ENCODE data around the gene SLC45A1. TPM values are rescaled to one million over a fixed set of nuclear protein-coding genes. Genes with fewer than 3 reads are reported as not detected.

SLC45A1 gene
- total and polyA plus RNA-seq, 2 experiments from 2014 or later = 0.34 to 0.42 TPM

DNA sequence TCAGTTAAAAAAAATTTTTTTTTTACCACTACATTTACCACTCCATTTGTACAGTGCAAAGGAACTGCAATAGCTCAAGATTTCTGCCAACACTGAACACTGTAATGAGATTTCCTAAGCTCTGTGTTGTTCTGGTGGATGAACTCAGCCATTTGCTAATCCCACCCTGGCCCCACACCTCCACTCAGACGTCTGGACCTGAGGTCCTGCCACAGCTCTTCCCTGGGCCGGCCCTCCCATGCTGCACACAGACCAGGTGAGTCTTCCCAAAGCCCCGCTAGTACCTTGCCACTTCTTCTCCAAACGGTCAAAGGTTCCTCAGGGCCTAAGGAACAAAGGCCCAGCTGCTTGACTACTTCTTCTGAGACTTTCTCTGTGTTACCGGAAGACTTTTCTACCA lies 56.4 kb downstream of the SLC45A1 start:
- Histone ChIP-seq H3K9me3 (ENCODE audit: low read depth) (no peaks in the 10 kb centered on the region), H3K4me3 (no peak overlapping the region), H3K4me1 (ENCODE audit: low read depth) (peaks cover 76% of the 10 kb centered on the region), H3K27me3 (no peaks in the 10 kb centered on the region), H3K27ac (peak overlapping the region; percentile 93), H3K36me3 (no peaks in the 10 kb centered on the region)
- TF ChIP-seq CTCF (IDR thresholded peaks at IDR 0.05; ENCODE audit: low read depth, low read length) = no peak
- no peak for DNase-seq (ENCODE audit: low read depth in 1 of 2, low spot score in 1 of 2)

GRCh38 chr1:8374812-8375211 lies 56.9 kb downstream of the SLC45A1 start:
- H3K4me3 ChIP-seq = no peak overlapping the region
- no peaks in the 10 kb centered on the region for H3K9me3 ChIP-seq (ENCODE audit: low read depth)
- H3K4me1 ChIP-seq (ENCODE audit: low read depth) = peaks cover 78% of the 10 kb centered on the region
- H3K36me3 ChIP-seq = no peaks in the 10 kb centered on the region
- TF ChIP-seq CTCF (IDR thresholded peaks at IDR 0.05; ENCODE audit: low read depth, low read length) = peak; percentile 52
- peak overlapping the region; percentile 93 for H3K27ac ChIP-seq
- no peaks in the 10 kb centered on the region for H3K27me3 ChIP-seq
- peak in 1 of 2 donors; percentile 57 for DNase-seq (ENCODE audit: low read depth in 1 of 2, low spot score in 1 of 2)

DNA sequence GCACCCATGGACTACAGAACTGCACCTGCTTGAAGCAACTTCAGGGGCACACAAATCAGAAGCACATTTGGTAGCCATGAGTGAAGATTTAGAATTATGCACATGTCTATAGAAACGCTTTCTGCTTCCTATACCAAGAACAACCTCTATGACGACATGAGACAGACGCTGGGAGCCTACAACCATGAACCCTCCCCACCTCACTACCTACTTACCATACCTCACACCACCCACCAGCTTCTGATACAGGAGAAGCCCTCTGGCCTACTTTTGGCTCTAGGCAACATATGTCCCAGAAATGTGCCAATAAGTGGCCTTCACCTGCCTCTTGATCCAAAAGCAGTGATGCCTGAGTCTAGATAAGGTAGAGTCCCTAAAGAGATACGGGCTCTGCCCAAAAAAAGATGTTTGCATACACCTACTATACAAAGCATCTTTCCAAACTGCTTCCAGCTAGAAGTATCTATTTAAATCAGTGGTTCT lies 58.5 kb downstream of the SLC45A1 start:
- H3K9me3 ChIP-seq (ENCODE audit: low read depth) = no peaks in the 10 kb centered on the region
- H3K27me3 ChIP-seq = no peaks in the 10 kb centered on the region
- H3K36me3 ChIP-seq = no peaks in the 10 kb centered on the region
- DNase-seq (ENCODE audit: low read depth in 1 of 2, low spot score in 1 of 2) = no peak
- H3K4me3 ChIP-seq = no peak overlapping the region
- no peak for TF ChIP-seq CTCF (IDR thresholded peaks at IDR 0.05; ENCODE audit: low read depth, low read length)
- no peak overlapping the region for H3K27ac ChIP-seq
- H3K4me1 ChIP-seq (ENCODE audit: low read depth) = peaks cover 71% of the 10 kb centered on the region

GRCh38 chr1:8377271-8377981 lies 59.5 kb downstream of the SLC45A1 start:
- Histone ChIP-seq H3K27me3 (no peaks in the 10 kb centered on the region), H3K4me3 (no peak overlapping the region), H3K36me3 (no peaks in the 10 kb centered on the region), H3K4me1 (ENCODE audit: low read depth) (peaks cover 71% of the 10 kb centered on the region), H3K27ac (peak overlapping the region; percentile 90), H3K9me3 (ENCODE audit: low read depth) (no peaks in the 10 kb centered on the region)
- no peak for TF ChIP-seq CTCF (IDR thresholded peaks at IDR 0.05; ENCODE audit: low read depth, low read length)
- no peak for DNase-seq (ENCODE audit: low read depth in 1 of 2, low spot score in 1 of 2)

GRCh38 chr1:8378178-8378577 lies 60.3 kb downstream of the SLC45A1 start:
- Histone ChIP-seq H3K4me1 (ENCODE audit: low read depth) (peaks cover 69% of the 10 kb centered on the region), H3K27ac (peak overlapping the region; percentile 90), H3K27me3 (no peaks in the 10 kb centered on the region), H3K4me3 (no peak overlapping the region), H3K9me3 (ENCODE audit: low read depth) (no peaks in the 10 kb centered on the region), H3K36me3 (no peaks in the 10 kb centered on the region)
- no peak for TF ChIP-seq CTCF (IDR thresholded peaks at IDR 0.05; ENCODE audit: low read depth, low read length)
- DNase-seq (ENCODE audit: low read depth in 1 of 2, low spot score in 1 of 2) = peak; percentile 41 to 69

All from cardiac muscle cell (in vitro differentiated cells and primary cell).